Measurements from ENCODE around the gene FARS2.
A peak's percentile ranks its signal among the peaks of the same experiment; 100 is the strongest.

The FARS2 gene

GRCh38 chr6:5326022-5326641 lies 64.8 kb downstream of the FARS2 start:
- no peak for TF ChIP-seq CTCF (conservative IDR thresholded peaks at IDR 0.05; ENCODE audit: low read depth, low read length)
- DNase-seq (ENCODE audit: low read depth) = no peak
- no peak overlapping the region for H3K4me3 ChIP-seq (ENCODE audit: low read depth, low read length)

GRCh38 chr6:5328800-5329199 lies 67.5 kb downstream of the FARS2 start:
- DNase-seq (ENCODE audit: low read depth) = no peak
- TF ChIP-seq CTCF (conservative IDR thresholded peaks at IDR 0.05; ENCODE audit: low read depth, low read length) = no peak
- H3K4me3 ChIP-seq (ENCODE audit: low read depth, low read length) = no peak overlapping the region

GRCh38 chr6:5331845-5332442 lies 70.6 kb downstream of the FARS2 start:
- H3K4me3 ChIP-seq (ENCODE audit: low read depth, low read length) = no peak overlapping the region
- no peak for DNase-seq (ENCODE audit: low read depth)
- TF ChIP-seq CTCF (conservative IDR thresholded peaks at IDR 0.05; ENCODE audit: low read depth, low read length) = no peak

- TF ChIP-seq CTCF (conservative IDR thresholded peaks at IDR 0.05; ENCODE audit: low read depth, low read length) = no peak
- no peak for DNase-seq (ENCODE audit: low read depth)
- no peak overlapping the region for H3K4me3 ChIP-seq (ENCODE audit: low read depth, low read length)
Observed at GRCh38 chr6:5333658-5334057, 72.3 kb downstream of the FARS2 start.

DNA sequence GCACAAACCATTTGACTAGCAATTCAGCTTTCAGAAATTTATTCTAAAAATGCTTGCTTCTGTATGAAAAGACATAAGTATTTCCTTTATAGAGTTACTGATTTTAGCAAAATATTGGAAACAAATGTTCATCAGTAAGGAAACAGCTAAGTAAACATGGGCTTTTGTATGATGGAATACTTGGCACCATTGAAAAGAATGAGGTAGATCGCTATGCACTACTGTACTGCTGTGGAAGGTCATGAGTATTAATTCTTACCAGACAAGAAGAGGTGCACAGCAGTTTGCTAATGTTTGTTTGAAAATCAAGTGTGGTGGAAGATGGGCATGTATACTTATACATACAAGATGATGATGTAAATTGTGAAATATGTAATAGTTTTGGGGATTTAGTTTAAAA lies 73.0 kb downstream of the FARS2 start:
- no peak overlapping the region for H3K4me3 ChIP-seq (ENCODE audit: low read depth, low read length)
- TF ChIP-seq CTCF (conservative IDR thresholded peaks at IDR 0.05; ENCODE audit: low read depth, low read length) = no peak
- peak; percentile 38 for DNase-seq (ENCODE audit: low read depth)

GRCh38 chr6:5335020-5335419 lies 73.7 kb downstream of the FARS2 start:
- H3K4me3 ChIP-seq (ENCODE audit: low read depth, low read length) = no peak overlapping the region
- DNase-seq (ENCODE audit: low read depth) = no peak
- TF ChIP-seq CTCF (conservative IDR thresholded peaks at IDR 0.05; ENCODE audit: low read depth, low read length) = no peak

GRCh38 chr6:5337573-5337972 lies 76.3 kb downstream of the FARS2 start:
- DNase-seq (ENCODE audit: low read depth) = peak; percentile 74
- TF ChIP-seq CTCF (conservative IDR thresholded peaks at IDR 0.05; ENCODE audit: low read depth, low read length) = no peak
- H3K4me3 ChIP-seq (ENCODE audit: low read depth, low read length) = no peak overlapping the region
